A673 (cell line): ENCODE data around the gene ERO1A.

Experiments
- EZH2 ChIP-seq: fragments of 200-600 bp; sonication (generic); IDR thresholded peaks from 2 replicates; pipeline ENCODE4 v1.6.1; 2017; ENCODE audit warnings: borderline replicate concordance, low read depth, mild to moderate bottlenecking, mixed read lengths, antibody characterized with exemption, low read length; ENCODE audit not compliant: poor library complexity, severe bottlenecking
- TF ChIP-seq, protein P1 (sequence below): fragments of 300-800, 200-600 bp; sonication (generic); conservative IDR thresholded peaks from 2 replicates; pipeline ENCODE4 v1.5.1; 2017; ENCODE audit warnings: low read depth, mild to moderate bottlenecking, antibody characterized with exemption, low read length, moderate library complexity, mixed read lengths

DNA sequence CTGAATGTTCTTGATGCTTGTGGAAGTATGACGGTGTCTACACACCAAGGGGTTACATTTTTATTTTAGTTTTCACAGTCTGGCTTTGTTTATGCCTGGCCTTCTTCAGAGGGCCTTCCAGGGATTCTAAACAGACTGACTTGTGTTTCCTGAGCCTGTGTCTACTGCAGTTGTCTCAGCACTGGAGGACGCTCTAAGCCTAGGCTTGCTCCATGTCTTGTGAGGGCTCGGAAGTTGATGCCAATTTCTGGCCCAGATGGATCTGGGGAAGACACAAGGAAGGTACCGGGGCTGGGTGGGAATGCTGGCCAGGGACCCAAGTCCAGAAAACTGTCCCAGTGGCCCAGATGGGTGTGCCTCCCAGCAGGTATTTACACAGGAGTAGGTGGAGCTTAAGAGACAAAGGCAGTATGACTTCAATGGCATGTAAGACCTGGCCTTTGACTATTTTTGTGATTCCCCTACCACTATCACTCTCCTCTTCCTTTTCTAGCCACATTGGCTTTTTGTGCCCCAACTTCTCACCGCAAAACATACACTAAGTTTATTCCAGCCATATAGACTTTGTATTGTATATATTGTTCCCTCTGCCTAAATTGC is 85.8 kb downstream of the ERO1A start:
- no peak for TF ChIP-seq EZH2
- TF ChIP-seq, protein P1, sequence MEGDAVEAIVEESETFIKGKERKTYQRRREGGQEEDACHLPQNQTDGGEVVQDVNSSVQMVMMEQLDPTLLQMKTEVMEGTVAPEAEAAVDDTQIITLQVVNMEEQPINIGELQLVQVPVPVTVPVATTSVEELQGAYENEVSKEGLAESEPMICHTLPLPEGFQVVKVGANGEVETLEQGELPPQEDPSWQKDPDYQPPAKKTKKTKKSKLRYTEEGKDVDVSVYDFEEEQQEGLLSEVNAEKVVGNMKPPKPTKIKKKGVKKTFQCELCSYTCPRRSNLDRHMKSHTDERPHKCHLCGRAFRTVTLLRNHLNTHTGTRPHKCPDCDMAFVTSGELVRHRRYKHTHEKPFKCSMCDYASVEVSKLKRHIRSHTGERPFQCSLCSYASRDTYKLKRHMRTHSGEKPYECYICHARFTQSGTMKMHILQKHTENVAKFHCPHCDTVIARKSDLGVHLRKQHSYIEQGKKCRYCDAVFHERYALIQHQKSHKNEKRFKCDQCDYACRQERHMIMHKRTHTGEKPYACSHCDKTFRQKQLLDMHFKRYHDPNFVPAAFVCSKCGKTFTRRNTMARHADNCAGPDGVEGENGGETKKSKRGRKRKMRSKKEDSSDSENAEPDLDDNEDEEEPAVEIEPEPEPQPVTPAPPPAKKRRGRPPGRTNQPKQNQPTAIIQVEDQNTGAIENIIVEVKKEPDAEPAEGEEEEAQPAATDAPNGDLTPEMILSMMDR, result no peak
